Neural progenitor cell (in vitro differentiated cells): ENCODE data around the gene SEMA4A.

Experiments
- CTCF ChIP-seq: fragments of 200-600 bp; sonication (generic); IDR thresholded peaks from 2 replicates; pipeline ENCODE4 v1.5.1; 2017; ENCODE audit warnings: antibody characterized with exemption, mild to moderate bottlenecking
- EZH2phosphoT487 ChIP-seq: fragments of 200-600 bp; sonication (generic); IDR thresholded peaks from 2 replicates; pipeline ENCODE4 v1.6.1; 2017; ENCODE audit warnings: antibody characterized with exemption

GRCh38 chr1:156211243-156211642 lies 57.9 kb downstream of the SEMA4A start:
- TF ChIP-seq CTCF: no peak
- TF ChIP-seq EZH2phosphoT487: no peak
